ENCODE results near the gene MNS1. TPM values are rescaled to one million over a fixed set of nuclear protein-coding genes. Genes with fewer than 3 reads are reported as not detected.
"Not testable (repeated sequence)": the region's sequence is repeated elsewhere in the genome, so short reads cannot be mapped to it uniquely, and the experiment has no call there.

The MNS1 gene
- total RNA-seq, 1 donor from 2014 or later = 1.9 TPM

- no peak for DNase-seq (ENCODE audit: low spot score)
- Mint-ChIP-seq H3K9me3 (ENCODE audit: unreplicated experiment) (no peaks in the 10 kb centered on the region), H3K27ac (ENCODE audit: unreplicated experiment) (no peak overlapping the region), H3K4me3 (ENCODE audit: unreplicated experiment) (no peak overlapping the region), H3K27me3 (ENCODE audit: unreplicated experiment) (peaks cover 2% of the 10 kb centered on the region), H3K4me1 (ENCODE audit: unreplicated experiment) (no peaks in the 10 kb centered on the region), H3K36me3 (ENCODE audit: low read depth, unreplicated experiment) (no peaks in the 10 kb centered on the region)
- TF ChIP-seq, protein P1, sequence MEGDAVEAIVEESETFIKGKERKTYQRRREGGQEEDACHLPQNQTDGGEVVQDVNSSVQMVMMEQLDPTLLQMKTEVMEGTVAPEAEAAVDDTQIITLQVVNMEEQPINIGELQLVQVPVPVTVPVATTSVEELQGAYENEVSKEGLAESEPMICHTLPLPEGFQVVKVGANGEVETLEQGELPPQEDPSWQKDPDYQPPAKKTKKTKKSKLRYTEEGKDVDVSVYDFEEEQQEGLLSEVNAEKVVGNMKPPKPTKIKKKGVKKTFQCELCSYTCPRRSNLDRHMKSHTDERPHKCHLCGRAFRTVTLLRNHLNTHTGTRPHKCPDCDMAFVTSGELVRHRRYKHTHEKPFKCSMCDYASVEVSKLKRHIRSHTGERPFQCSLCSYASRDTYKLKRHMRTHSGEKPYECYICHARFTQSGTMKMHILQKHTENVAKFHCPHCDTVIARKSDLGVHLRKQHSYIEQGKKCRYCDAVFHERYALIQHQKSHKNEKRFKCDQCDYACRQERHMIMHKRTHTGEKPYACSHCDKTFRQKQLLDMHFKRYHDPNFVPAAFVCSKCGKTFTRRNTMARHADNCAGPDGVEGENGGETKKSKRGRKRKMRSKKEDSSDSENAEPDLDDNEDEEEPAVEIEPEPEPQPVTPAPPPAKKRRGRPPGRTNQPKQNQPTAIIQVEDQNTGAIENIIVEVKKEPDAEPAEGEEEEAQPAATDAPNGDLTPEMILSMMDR (IDR thresholded peaks at IDR 0.05; ENCODE audit: unreplicated experiment) = no peak
Measured at GRCh38 chr15:56492236-56492635, 27.3 kb upstream of the MNS1 start.

DNA sequence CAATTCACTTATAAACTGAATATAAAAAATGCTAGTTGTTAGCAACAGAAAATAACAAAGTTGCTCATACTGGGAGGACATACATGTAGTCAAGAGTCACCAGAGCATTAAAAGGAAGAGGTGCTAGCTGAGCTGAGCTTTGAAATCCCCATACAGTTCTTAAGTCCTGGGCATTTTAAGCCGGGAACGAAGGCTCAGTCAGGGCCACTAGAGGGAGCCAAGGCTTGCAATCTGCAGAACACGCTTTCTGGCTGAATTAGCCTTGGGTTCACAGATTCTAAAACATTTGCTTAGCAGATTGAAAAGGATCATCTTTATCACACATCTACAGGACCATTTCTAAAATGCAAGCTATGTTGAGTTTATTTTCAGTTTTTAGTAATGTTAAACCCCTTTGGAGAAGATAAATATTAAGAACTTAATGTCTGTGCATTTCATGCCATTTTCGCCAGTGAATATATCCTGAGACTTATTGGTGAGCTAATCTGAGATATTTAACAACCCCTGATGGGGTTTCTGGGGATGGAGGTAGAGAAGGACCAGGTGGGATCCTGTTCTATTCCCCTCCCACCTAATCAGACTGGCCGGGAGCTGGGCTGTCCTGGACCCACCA is 26.3 kb upstream of the MNS1 start:
- Mint-ChIP-seq H3K36me3 (ENCODE audit: low read depth, unreplicated experiment) (no peaks in the 10 kb centered on the region), H3K9me3 (ENCODE audit: unreplicated experiment) (no peaks in the 10 kb centered on the region), H3K27me3 (ENCODE audit: unreplicated experiment) (peaks cover 2% of the 10 kb centered on the region), H3K27ac (ENCODE audit: unreplicated experiment) (no peak overlapping the region), H3K4me1 (ENCODE audit: unreplicated experiment) (no peaks in the 10 kb centered on the region), H3K4me3 (ENCODE audit: unreplicated experiment) (no peak overlapping the region)
- TF ChIP-seq, protein P1 (IDR thresholded peaks at IDR 0.05; ENCODE audit: unreplicated experiment) = peak; percentile 68
- DNase-seq (ENCODE audit: low spot score) = peak; percentile 72

DNA sequence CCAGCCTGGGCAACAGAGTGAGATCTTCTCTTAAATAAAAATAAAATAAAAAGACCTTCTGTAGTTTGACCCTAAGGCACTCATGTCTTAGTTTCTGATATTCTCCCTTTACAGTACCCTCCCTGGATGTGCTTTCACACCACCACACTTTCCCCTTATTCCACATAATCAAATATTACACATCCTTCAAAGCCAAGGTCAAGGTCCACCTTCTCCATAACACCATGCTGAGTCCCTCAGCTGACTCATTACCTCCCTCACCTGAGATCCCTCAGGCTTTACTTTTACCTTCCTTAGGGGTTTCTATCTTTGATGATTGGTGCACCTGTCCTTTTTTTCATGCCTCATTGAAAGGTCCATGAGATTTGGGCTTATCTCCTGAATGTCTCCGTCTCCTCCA is 25.5 kb upstream of the MNS1 start:
- TF ChIP-seq, protein P1 (IDR thresholded peaks at IDR 0.05; ENCODE audit: unreplicated experiment) = no peak
- H3K36me3 Mint-ChIP-seq (ENCODE audit: low read depth, unreplicated experiment) = no peaks in the 10 kb centered on the region
- no peak for DNase-seq (ENCODE audit: low spot score)
- no peak overlapping the region for H3K4me3 Mint-ChIP-seq (ENCODE audit: unreplicated experiment)
- H3K9me3 Mint-ChIP-seq (ENCODE audit: unreplicated experiment) = no peaks in the 10 kb centered on the region
- H3K27me3 Mint-ChIP-seq (ENCODE audit: unreplicated experiment) = peaks cover 2% of the 10 kb centered on the region
- no peaks in the 10 kb centered on the region for H3K4me1 Mint-ChIP-seq (ENCODE audit: unreplicated experiment)
- no peak overlapping the region for H3K27ac Mint-ChIP-seq (ENCODE audit: unreplicated experiment)

GRCh38 chr15:56486206-56486605 is 21.3 kb upstream of the MNS1 start:
- not testable (repeated sequence) for H3K27me3 Mint-ChIP-seq (ENCODE audit: unreplicated experiment); DNase-seq (ENCODE audit: low spot score); H3K36me3 Mint-ChIP-seq (ENCODE audit: low read depth, unreplicated experiment); H3K27ac Mint-ChIP-seq (ENCODE audit: unreplicated experiment); H3K4me1 Mint-ChIP-seq (ENCODE audit: unreplicated experiment); H3K4me3 Mint-ChIP-seq (ENCODE audit: unreplicated experiment); H3K9me3 Mint-ChIP-seq (ENCODE audit: unreplicated experiment)

DNA sequence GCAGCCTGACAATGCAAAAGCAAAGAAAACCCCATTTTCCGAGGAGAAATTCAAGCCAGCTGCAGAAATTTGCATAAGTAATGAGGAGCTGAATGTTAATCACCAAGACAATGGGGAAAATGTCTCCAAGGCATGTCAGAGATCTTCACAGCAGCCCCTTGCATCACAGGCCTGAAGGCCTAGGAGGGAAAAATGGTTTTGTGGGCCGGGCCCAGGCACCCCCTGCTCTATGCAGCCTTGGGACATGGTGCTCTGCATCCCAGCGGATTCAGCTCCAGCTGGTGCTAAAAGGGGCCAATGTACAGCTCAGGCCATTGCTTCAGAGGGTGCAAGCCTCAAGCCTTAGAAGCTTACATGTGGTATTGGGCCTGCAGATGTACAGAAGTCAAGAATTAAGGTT is 20.5 kb upstream of the MNS1 start:
- H3K4me1 Mint-ChIP-seq (ENCODE audit: unreplicated experiment); H3K36me3 Mint-ChIP-seq (ENCODE audit: low read depth, unreplicated experiment); H3K4me3 Mint-ChIP-seq (ENCODE audit: unreplicated experiment); H3K27me3 Mint-ChIP-seq (ENCODE audit: unreplicated experiment); H3K27ac Mint-ChIP-seq (ENCODE audit: unreplicated experiment); H3K9me3 Mint-ChIP-seq (ENCODE audit: unreplicated experiment); DNase-seq (ENCODE audit: low spot score): not testable (repeated sequence)

DNA sequence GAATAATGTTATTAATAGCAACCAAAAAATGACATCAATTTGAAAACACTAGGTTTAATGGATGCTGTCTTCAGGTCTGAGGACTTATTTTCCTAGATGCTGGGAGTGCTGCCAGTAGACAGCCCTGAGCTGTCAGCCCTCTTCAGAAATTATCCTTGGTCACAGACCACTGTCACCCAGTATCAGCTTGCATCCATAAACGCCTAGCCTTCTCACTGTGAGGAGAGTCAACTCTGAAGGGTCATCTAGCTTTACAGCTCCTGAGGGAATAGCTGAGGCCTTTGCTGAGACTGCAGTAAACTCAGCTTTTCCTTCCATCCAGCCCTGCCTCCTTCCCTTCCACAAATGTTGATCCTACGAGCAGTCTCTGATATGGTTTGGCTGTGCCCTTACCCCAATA is 19.4 kb upstream of the MNS1 start:
- TF ChIP-seq, protein P1 (IDR thresholded peaks at IDR 0.05; ENCODE audit: unreplicated experiment) = no peak
- no peak for DNase-seq (ENCODE audit: low spot score)
- no peak overlapping the region for H3K27ac Mint-ChIP-seq (ENCODE audit: unreplicated experiment)
- no peaks in the 10 kb centered on the region for H3K27me3 Mint-ChIP-seq (ENCODE audit: unreplicated experiment)
- no peaks in the 10 kb centered on the region for H3K4me1 Mint-ChIP-seq (ENCODE audit: unreplicated experiment)
- H3K36me3 Mint-ChIP-seq (ENCODE audit: low read depth, unreplicated experiment) = no peaks in the 10 kb centered on the region
- no peak overlapping the region for H3K4me3 Mint-ChIP-seq (ENCODE audit: unreplicated experiment)
- H3K9me3 Mint-ChIP-seq (ENCODE audit: unreplicated experiment) = no peaks in the 10 kb centered on the region
